SK-N-SH (cell line): ENCODE measurements around the gene AHCTF1.

ENCODE experiments used
- JUND ChIP-seq: IDR thresholded peaks from 2 replicates; pipeline ENCODE4 v1.4.0; 2012
- TF ChIP-seq, protein P1 (sequence below): fragments of 200-600 bp; sonication (generic); IDR thresholded peaks from 2 replicates; pipeline ENCODE4 v1.6.1; 2017; ENCODE audit warnings: antibody characterized with exemption, mild to moderate bottlenecking, moderate library complexity

GRCh38 chr1:246947255-246947654, 15.5 kb upstream of the AHCTF1 start:
- TF ChIP-seq, protein P1, sequence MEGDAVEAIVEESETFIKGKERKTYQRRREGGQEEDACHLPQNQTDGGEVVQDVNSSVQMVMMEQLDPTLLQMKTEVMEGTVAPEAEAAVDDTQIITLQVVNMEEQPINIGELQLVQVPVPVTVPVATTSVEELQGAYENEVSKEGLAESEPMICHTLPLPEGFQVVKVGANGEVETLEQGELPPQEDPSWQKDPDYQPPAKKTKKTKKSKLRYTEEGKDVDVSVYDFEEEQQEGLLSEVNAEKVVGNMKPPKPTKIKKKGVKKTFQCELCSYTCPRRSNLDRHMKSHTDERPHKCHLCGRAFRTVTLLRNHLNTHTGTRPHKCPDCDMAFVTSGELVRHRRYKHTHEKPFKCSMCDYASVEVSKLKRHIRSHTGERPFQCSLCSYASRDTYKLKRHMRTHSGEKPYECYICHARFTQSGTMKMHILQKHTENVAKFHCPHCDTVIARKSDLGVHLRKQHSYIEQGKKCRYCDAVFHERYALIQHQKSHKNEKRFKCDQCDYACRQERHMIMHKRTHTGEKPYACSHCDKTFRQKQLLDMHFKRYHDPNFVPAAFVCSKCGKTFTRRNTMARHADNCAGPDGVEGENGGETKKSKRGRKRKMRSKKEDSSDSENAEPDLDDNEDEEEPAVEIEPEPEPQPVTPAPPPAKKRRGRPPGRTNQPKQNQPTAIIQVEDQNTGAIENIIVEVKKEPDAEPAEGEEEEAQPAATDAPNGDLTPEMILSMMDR, result no peak
- TF ChIP-seq JUND, result no peak
